Neutrophil (primary cell): ENCODE measurements around the gene GPRIN2.
"Not testable (repeated sequence)": the region's sequence is repeated elsewhere in the genome, so short reads cannot be mapped to it uniquely, and the experiment has no call there.

Experiments
- H3K27ac ChIP-seq: fragments of 200-600 bp; sonication (generic); 2 replicates; pipeline ENCODE4 v1.5.1; 2016; ENCODE audit warnings: mild to moderate bottlenecking, moderate library complexity
- H3K27me3 ChIP-seq: fragments of 200-600 bp; sonication (generic); 2 replicates; pipeline ENCODE4 v1.6.0; 2016; ENCODE audit warnings: mild to moderate bottlenecking
- H3K36me3 ChIP-seq: fragments of 200-600 bp; sonication (generic); 2 replicates; pipeline ENCODE4 v1.5.1; 2017
- H3K4me1 ChIP-seq, 2 experiments: fragments of 200-600 bp in 1 of 2; sonication (generic) in 1 of 2; 1 replicate in 1 of 2; 2 replicates in 1 of 2; pipeline versions ENCODE4 v1.5.1 to v1.6.1; 2013 to 2016; ENCODE audit warnings: low read depth in 1 of 2, low read length in 1 of 2, mild to moderate bottlenecking in 1 of 2, moderate library complexity in 1 of 2; ENCODE audit not compliant: control insufficient read depth in 1 of 2, insufficient read depth in 1 of 2
- H3K4me3 ChIP-seq, 2 experiments: fragments of 200-600 bp in 1 of 2; sonication (generic) in 1 of 2; 1 replicate in 1 of 2; 2 replicates in 1 of 2; pipeline ENCODE4 v1.5.1; 2013 to 2016; ENCODE audit warnings: low read depth in 1 of 2, low read length in 1 of 2, mild to moderate bottlenecking in 1 of 2, moderate library complexity in 1 of 2
- H3K9me3 ChIP-seq: fragments of 200-600 bp; sonication (generic); 2 replicates; pipeline ENCODE4 v1.5.1; 2016
- CTCF ChIP-seq: fragments of 200-600 bp; sonication (generic); IDR thresholded peaks from 2 replicates; pipeline ENCODE4 v1.5.1; 2016; ENCODE audit warnings: antibody characterized with exemption

GPRIN2 gene

GRCh38 chr10:46556515-46557318 is at the start of gene GPRIN2:
Gene GPRIN2 (minus strand): TSS chr10:46556658. CDS start chr10:46550736, 5,922 bp downstream.
- Histone ChIP-seq H3K27me3 (peaks cover 95% of the 10 kb centered on the region), H3K4me3 (no peak within 1 kb of the TSS)

GRCh38 chr10:46600516-46600915 is 44.1 kb upstream of the GPRIN2 start:
- H3K9me3 ChIP-seq, H3K27ac ChIP-seq, H3K4me1 ChIP-seq, H3K36me3 ChIP-seq, H3K4me3 ChIP-seq: not testable (repeated sequence)
- H3K27me3 ChIP-seq = peaks cover 14% of the 10 kb centered on the region

More at GRCh38 chr10:46556515-46557318, at the start of gene GPRIN2:
- Histone ChIP-seq H3K27ac (no peak within 1 kb of the TSS), H3K4me1 (no peaks in the 10 kb centered on the region), H3K36me3 (no peaks in the 10 kb centered on the region), H3K9me3 (no peaks in the 10 kb centered on the region)
- no peak for TF ChIP-seq CTCF

GRCh38 chr10:46597616-46598246 is 41.3 kb upstream of the GPRIN2 start:
- not testable (repeated sequence) for H3K27ac ChIP-seq, H3K4me1 ChIP-seq, H3K9me3 ChIP-seq, H3K36me3 ChIP-seq
- Histone ChIP-seq H3K4me3 (peak overlapping the region in 1 of 2 experiments; percentile 35), H3K27me3 (peaks cover 20% of the 10 kb centered on the region)

DNA sequence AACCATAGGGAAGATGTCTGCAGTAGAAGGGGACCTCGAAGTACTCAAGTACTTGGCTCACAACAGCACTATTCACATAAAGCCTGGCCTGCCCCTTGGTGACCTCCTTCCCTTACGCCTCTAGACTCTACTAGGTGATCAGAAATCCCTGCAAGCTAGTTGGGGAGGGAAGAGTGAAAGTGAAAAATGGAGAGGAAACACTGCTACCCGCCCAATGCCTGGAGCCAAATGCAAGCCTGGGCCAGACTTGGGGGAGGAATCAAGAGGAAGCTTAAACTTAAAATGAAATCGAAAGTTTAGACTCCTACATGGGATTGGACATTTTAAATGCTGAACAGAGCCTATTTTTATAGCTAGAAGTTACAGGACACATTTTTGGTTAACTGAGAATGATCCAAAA is 40.1 kb upstream of the GPRIN2 start:
- H3K27ac ChIP-seq, H3K9me3 ChIP-seq, H3K4me3 ChIP-seq, H3K36me3 ChIP-seq, H3K4me1 ChIP-seq: not testable (repeated sequence)
- peaks cover 20% of the 10 kb centered on the region for H3K27me3 ChIP-seq

DNA sequence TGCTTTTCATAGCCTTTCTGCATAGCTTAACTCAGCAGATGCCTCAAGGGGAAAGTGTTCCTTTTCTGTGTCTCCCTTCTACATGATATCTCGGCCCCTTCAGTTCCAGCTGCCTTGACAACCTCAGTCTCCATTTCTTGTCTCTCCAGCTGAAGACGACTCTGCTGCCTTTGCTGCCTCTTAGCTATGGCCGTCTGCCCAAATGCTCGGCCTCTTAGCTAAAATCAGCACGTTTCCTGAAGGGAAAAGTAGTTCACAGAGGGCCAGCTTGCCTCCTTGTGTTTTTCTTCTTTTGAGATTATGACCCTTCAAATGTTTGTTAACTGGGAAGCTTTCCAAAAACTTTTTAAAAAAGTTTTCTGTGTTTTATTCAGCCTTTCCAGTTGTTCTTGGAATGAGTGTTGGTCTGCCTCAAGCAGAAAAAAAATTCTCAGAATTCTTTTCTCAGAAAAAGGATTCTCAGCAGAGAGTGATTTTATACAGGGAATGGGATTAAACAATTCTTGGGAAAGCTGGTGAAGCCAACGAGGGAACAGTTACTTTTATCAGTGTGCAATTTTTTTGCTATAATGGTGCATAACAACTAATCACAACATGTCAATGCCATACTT is 38.1 kb upstream of the GPRIN2 start:
- H3K27ac ChIP-seq, H3K9me3 ChIP-seq, H3K4me1 ChIP-seq, H3K4me3 ChIP-seq, H3K36me3 ChIP-seq: not testable (repeated sequence)
- peaks cover 20% of the 10 kb centered on the region for H3K27me3 ChIP-seq

- H3K36me3 ChIP-seq, H3K27ac ChIP-seq, H3K4me3 ChIP-seq, H3K4me1 ChIP-seq, H3K9me3 ChIP-seq: not testable (repeated sequence)
- H3K27me3 ChIP-seq = peaks cover 20% of the 10 kb centered on the region
Observed at GRCh38 chr10:46593307-46593706, 36.8 kb upstream of the GPRIN2 start.

GRCh38 chr10:46591053-46591452 is 34.6 kb upstream of the GPRIN2 start:
- H3K4me3 ChIP-seq, H3K27ac ChIP-seq, H3K4me1 ChIP-seq, H3K36me3 ChIP-seq, H3K9me3 ChIP-seq, H3K27me3 ChIP-seq: not testable (repeated sequence)

GRCh38 chr10:46589589-46589988 is 33.1 kb upstream of the GPRIN2 start:
- not testable (repeated sequence) for H3K9me3 ChIP-seq, H3K27me3 ChIP-seq, H3K4me1 ChIP-seq, H3K4me3 ChIP-seq, H3K36me3 ChIP-seq, H3K27ac ChIP-seq

GRCh38 chr10:46588221-46588620 is 31.8 kb upstream of the GPRIN2 start:
- H3K36me3 ChIP-seq, H3K4me1 ChIP-seq, H3K27me3 ChIP-seq, H3K9me3 ChIP-seq, H3K4me3 ChIP-seq, H3K27ac ChIP-seq: not testable (repeated sequence)

DNA sequence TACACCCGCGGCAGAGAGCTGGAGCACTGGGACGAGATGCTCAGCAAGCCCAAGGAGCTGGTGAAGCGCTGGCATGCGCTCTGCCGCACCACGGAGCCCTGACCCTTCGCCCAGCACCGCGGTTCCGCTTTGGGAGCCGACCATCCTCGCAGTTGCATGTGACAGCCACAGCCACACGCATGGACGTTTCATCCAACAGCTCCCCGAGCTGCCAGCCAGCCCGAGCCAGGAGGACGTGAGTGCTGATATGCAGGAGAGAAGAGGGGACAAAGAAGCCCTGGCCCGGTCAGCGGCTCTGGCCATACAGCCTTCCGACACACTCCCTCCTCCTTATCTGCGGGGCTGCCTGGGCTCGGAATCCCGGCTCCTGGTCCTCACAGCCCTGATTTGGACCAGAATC is 31.1 kb upstream of the GPRIN2 start:
- H3K36me3 ChIP-seq, H3K9me3 ChIP-seq, H3K27ac ChIP-seq, H3K4me3 ChIP-seq, H3K27me3 ChIP-seq, H3K4me1 ChIP-seq: not testable (repeated sequence)

- H3K27me3 ChIP-seq, H3K4me1 ChIP-seq, H3K36me3 ChIP-seq, H3K27ac ChIP-seq, H3K4me3 ChIP-seq, H3K9me3 ChIP-seq: not testable (repeated sequence)
Observed at GRCh38 chr10:46585246-46585645, 28.8 kb upstream of the GPRIN2 start.

GRCh38 chr10:46584196-46584595 is 27.7 kb upstream of the GPRIN2 start:
- not testable (repeated sequence) for H3K4me3 ChIP-seq, H3K27ac ChIP-seq, H3K36me3 ChIP-seq, H3K27me3 ChIP-seq, H3K9me3 ChIP-seq, H3K4me1 ChIP-seq

- H3K27me3 ChIP-seq = peaks cover 20% of the 10 kb centered on the region
- H3K4me3 ChIP-seq, H3K36me3 ChIP-seq, H3K4me1 ChIP-seq, H3K27ac ChIP-seq, H3K9me3 ChIP-seq: not testable (repeated sequence)
Observed at GRCh38 chr10:46582568-46582967, 26.1 kb upstream of the GPRIN2 start.
